ENCODE measurements around the gene ARHGEF5.
"Not testable (repeated sequence)": the region's sequence is repeated elsewhere in the genome, so short reads cannot be mapped to it uniquely, and the experiment has no call there.

ARHGEF5 gene

GRCh38 chr7:144384071-144384470 is 28.9 kb downstream of the ARHGEF5 start:
- peak; percentile 27 for DNase-seq (ENCODE audit: low read depth, low spot score)

DNA sequence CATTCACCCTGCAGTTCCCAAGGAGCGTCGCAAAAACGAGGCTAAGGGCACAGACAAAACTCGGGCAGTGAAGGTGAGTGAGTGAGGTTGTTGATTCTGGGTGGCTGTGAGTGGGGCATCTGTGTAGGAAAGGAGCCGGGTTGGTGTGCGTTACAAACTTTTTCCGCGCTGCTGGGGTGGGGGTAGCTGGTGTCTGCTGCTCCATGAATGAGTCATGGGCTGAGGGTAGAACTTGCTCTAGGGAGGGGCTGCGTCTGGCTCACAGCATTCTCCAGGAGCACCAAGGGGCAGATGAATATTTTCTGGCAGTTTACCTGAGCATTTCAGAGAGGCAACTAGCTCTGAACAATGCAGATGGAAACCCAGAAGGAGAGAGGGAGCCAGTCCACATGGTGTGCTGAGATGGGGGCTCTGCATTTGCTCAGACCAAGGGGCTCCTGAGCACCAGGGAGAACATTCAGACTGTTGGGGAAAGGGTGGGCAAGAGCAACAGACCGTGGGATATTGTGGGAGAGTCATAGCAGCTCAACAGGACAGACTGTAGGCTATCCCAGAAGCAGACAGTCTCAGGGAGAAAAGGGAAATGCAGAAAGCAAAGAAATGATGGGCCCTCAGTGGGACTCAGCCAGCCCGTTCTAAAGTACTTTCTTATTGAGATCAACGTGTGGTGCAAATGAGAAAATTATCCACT is 29.5 kb downstream of the ARHGEF5 start:
- DNase-seq (ENCODE audit: low read depth, low spot score) = peak; percentile 60

GRCh38 chr7:144386741-144387140 is 31.5 kb downstream of the ARHGEF5 start:
- DNase-seq (ENCODE audit: low read depth, low spot score) = no peak

- DNase-seq (ENCODE audit: low read depth, low spot score) = peak; percentile 23
Observed at GRCh38 chr7:144388950-144389349, 33.7 kb downstream of the ARHGEF5 start.

DNA sequence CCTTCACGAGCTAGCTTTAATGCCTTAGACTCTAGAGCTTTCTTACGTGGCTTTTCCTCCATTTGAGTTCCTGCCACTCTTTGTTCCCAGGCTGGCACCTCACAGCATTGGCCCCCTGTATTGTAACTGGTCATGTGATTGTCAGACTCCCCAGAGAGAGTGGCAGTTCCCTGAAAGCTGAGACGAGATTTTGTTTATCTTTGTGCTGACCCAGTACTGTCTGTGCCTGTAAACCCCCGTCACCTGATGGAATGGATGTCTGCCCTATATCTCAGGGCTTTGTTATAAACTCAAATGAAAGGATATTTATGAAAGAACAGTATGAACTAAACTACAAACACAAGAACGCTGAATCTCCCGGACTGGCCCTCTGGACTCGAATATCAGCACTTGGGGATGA is 35.3 kb downstream of the ARHGEF5 start:
- DNase-seq (ENCODE audit: low read depth, low spot score) = no peak

- DNase-seq (ENCODE audit: low read depth, low spot score) = no peak
Observed at GRCh38 chr7:144391014-144391413, 35.8 kb downstream of the ARHGEF5 start.

DNA sequence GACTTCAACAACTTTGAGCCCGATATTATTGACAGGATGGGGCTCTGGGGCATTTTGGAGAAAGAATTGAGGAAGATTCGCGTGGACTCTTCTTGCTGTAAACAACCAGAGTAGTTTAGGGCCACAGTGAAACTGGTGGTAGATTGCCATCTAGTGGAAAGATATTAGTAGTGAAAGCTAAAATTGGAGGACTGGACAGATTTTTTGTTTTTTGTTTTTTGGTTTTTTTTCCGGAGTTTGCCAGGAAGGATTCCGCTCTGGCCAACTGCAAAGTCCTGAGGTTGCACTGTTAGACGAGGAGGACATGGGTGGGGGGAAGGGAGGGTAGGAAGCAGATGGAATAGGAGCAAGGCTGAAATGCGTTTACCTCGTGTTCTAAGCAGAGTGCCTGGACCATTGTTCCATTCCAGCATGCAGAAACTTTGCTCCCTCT is 36.6 kb downstream of the ARHGEF5 start:
- DNase-seq (ENCODE audit: low read depth, low spot score) = peak; percentile 31

DNA sequence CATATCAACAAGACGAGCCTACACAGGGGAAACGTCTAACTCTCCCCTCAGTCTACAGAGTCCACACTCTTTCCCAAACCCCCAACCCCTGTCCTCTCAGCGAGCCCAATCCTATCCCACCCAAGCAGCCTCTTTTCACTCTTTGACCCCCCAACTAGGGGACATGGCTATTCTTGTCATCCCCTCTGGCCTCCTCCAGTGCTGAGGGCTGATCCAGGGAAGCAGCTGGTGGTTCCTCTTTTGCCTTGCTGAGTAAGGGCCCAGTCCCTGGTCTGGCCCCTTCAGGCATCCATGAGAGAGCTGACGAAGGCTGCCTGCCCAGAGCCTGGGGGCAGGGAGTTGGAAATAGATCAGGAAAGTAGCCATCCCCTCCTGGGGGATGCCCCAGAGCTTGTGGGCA is 41.9 kb downstream of the ARHGEF5 start:
- DNase-seq (ENCODE audit: low read depth, low spot score) = no peak

DNA sequence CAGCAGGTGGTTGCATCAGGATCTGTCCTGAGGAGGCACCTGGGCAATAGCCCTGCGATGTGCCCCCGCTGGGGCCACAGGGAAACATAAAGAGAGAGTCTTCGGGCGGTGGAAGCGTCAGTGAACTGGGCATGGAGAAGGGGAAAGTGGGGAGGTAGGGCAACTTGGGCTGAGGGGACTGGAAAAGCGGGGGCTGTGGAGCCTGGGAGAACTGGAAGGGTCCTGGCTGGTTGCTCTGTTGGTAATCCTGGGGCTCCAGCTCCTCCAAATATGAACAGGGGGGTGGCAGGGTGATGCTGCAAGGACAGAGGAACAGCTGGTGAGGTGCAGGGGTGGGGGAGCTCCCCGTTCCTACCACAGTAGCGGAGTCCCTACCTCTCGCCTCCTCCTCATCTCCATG is 43.1 kb downstream of the ARHGEF5 start:
- no peak for DNase-seq (ENCODE audit: low read depth, low spot score)

DNA sequence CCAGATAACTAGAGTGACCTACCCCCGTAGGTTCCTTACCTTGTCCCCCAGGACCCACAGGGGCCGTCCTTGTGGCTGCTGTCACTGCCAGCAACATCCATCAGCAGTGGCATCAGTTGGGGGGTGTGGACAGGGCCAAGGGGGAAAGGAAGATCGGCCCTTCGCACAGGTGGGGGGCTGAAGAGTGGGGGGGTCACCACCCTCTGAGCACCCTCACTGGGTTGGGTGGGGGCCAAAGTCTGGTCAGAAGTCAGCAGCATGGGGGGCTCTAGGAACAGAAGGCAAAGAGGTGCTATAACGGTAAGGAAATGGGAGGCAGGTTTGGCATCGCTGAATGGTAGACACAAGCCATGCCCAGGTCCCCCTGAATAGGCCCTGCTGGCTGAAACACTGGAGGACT is 43.7 kb downstream of the ARHGEF5 start:
- no peak for DNase-seq (ENCODE audit: low read depth, low spot score)

- DNase-seq (ENCODE audit: low read depth, low spot score) = no peak
Observed at GRCh38 chr7:144399946-144400345, 44.7 kb downstream of the ARHGEF5 start.

DNA sequence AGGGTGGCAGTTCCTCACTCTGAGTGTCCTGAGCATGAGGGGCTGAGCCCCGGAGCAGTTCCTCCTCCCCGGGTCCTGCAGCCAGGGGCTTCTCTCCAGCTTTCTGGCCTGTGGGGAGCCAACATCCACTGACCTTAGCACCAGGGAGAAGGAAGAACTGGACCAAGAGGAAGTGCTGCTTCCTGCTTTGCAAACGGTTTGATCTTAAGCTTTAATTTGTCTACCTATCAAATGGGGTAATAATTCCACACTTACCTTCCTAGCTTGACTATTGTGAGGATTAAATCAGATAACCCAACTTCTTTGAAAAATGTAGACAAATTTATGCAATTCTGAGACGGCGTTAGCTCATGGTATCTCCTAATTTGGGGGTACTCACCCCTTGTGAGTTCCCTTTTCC is 46.3 kb downstream of the ARHGEF5 start:
- DNase-seq (ENCODE audit: low read depth, low spot score) = no peak

DNA sequence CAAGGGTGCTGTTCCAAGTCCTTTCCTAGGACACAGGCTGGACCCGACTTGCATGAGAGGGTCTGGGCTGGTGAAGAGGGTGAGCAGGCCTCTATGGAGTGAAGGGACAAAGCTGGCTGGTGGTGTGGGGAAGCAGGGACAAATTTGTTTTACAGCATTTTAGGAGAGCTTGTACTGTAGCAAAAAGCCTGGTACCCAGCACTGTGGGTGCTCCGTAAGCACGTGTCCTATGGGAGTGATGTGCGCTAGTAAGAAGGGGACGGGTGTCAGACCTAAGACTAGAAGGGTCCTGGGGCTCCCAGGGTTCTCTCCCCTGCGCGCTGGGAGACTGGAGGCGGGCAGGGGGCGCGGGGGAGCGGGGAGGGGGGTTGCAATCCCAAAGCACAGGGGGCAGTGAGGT is 47.9 kb downstream of the ARHGEF5 start:
- DNase-seq (ENCODE audit: low read depth, low spot score) = no peak

- no peak for DNase-seq (ENCODE audit: low read depth, low spot score)
Observed at GRCh38 chr7:144403649-144404061, 48.5 kb downstream of the ARHGEF5 start, which contains the start of gene NOBOX. Gene NOBOX, minus strand, starts transcription at chr7:144403693.

DNA sequence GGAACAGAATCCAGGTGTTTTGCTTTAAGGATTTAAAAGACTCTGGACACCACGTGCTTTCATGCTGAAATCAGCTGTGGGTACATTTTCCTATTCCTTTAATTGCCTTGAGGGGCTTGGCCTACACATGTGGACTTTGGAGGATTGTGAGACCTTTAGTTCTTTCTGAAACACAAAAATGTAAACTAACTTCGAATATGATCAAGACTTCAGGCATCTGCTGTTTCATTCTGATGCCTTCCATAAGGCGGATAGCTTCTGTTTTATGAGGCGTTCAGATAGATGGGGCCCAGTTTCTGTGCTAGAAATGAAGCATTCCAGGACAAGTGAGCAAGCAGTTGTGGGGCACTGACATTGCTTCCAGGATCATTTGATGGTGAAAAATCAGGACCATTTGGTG is 49.7 kb downstream of the ARHGEF5 start:
- DNase-seq (ENCODE audit: low read depth, low spot score) = no peak

- peak; percentile 14 for DNase-seq (ENCODE audit: low read depth, low spot score)
Observed at GRCh38 chr7:144407266-144407931, 52.2 kb downstream of the ARHGEF5 start.

DNA sequence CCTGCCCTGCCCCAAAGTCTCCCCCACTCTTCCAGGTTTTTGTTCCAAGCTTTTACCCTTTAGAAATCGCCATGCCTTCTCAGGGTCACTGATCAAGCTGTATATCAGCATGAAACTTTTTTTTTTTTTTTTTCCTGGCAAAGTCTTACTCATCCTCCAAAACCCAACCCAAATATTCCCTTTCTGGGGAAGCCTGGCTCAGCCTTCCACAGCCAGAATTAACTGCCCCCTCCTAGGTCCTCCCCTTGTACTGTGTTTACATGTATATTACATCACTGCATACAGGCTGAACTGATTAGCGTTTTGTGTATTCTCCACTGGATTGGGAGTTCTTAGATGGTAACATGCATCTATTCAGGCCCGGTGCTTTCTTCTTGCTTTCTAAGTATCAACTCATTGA is 52.9 kb downstream of the ARHGEF5 start:
- DNase-seq (ENCODE audit: low read depth, low spot score) = no peak

DNA sequence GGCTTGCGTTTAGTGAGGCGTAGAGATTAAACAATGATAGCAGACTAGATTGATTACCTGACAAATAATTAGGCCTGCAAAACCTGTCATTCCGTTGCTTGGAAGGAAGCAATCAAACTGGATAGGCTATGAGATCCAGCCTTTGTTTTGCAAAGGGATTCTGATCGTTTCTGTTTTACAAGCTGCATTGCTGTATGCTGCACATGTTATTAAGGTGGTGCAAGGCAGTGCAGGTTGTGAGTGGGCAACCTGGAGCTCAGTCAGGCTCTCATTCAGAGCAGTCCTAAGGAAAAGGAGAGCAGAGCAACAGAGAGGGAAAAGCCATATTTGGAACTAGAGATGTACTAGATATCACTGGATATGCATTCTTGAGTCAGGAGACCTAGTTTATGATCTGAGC is 55.2 kb downstream of the ARHGEF5 start:
- DNase-seq (ENCODE audit: low read depth, low spot score) = no peak

DNA sequence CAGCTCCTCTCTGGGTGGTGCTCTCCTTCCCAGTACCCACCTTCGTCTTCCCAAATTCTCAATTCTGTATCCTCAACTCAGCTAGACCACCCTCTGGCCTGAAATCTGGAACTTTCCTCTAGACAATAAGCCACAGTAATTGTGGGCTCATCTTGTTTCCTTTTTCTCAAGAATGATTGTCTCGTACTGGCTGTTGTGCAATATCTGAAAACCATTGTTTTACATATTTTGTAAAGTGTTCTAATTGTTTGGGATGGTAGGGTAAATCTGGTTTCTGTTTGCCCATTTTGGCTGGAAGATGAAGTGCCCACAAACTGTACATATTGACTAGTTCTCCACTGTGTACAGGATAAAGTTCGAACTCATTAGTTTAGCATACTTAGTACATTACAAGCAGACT is 59.6 kb downstream of the ARHGEF5 start:
- no peak for DNase-seq (ENCODE audit: low read depth, low spot score)

DNA sequence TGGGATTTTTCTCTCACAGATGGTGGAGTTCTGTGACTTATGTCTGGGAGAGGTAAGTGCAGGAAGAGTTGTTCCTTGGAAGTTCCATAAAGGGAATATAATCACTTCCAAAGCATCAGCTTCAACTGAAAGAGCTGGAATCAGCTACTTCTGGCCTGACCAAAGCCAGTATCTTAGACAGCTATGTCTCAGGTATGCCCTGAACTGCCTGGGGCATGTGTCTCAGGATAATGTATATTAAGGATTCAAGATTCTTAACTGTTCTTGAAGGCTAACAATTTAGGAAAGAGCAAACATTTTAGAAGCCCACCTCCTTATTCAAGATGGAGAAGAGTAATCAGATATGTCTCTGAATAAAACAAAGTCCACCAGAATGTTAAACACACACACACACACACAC is 60.7 kb downstream of the ARHGEF5 start:
- DNase-seq (ENCODE audit: low read depth, low spot score) = no peak

- DNase-seq (ENCODE audit: low read depth, low spot score) = no peak
Observed at GRCh38 chr7:144416341-144416740, 61.1 kb downstream of the ARHGEF5 start.

GRCh38 chr7:144418931-144419330 is 63.7 kb downstream of the ARHGEF5 start:
- DNase-seq (ENCODE audit: low read depth, low spot score) = not testable (repeated sequence)

DNA sequence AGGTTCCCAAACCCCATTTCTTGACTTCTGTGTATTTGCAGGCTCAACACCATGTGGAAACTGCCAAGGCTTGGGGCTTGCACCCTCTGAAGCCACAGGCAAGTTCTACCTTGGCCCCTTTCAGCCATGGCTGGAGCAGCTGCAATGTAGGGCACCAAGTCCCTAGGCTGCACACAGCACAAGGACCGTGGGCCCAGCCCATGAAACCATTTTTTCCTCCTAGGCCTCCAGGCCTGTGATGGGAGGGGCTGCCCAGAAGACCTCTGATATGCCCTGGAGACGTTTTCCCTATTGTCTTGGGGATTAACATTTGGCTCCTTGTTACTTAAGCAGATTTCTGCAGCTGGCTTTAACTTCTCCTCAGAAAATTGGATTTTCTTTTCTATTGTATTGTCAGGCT is 72.3 kb downstream of the ARHGEF5 start:
- DNase-seq (ENCODE audit: low read depth, low spot score) = not testable (repeated sequence)

Measured in ELF-1 (cell line).